GM12878 (cell line): ENCODE data around the gene SERPINB10. TPM values are rescaled to one million over a fixed set of nuclear protein-coding genes. Genes with fewer than 3 reads are reported as not detected.
"Not testable (repeated sequence)": the region's sequence is repeated elsewhere in the genome, so short reads cannot be mapped to it uniquely, and the experiment has no call there.

ENCODE experiments used
- ATAC-seq: fragments of 200-7000 bp; cut with Tn5 transposase; 3 replicates; pipeline ENCODE4 v1.9.1; 2020; ENCODE audit warnings: mild to moderate bottlenecking, moderate library complexity
- BruUV-seq: library from RNA; stranded (reverse); fragments of 400-500 nt; replicated peaks from 2 replicates; lab custom pipeline; 2021; lab: Mats Ljungman, UMichigan
- CTCF ChIA-PET: fragments of 300-600 bp; sonication (Branson Sonifier 250); formaldehyde crosslinking; extraction: SDS; loops from one replicate; lab custom pipeline; 2021; ENCODE audit warnings: inconsistent platforms; lab: Yijun Ruan, JAX
- POLR2A ChIA-PET: fragments of 350-600 bp; formaldehyde crosslinking; extraction: SDS; loops from one replicate; lab custom pipeline; 2021; ENCODE audit warnings: inconsistent platforms; lab: Charles Lee
- RAD21 ChIA-PET: fragments of 300-600 bp; sonication (Branson Sonifier 250); formaldehyde crosslinking; loops from one replicate; lab custom pipeline; 2023; ENCODE audit warnings: antibody characterized with exemption; ENCODE audit not compliant: unreplicated experiment; lab: Charles Lee
- SMC1A ChIA-PET: fragments of 300-600 bp; sonication (Branson Sonifier 250); formaldehyde crosslinking; loops from one replicate; lab custom pipeline; 2023; ENCODE audit not compliant: unreplicated experiment, uncharacterized antibody; lab: Charles Lee
- DNase-seq: peaks from one replicate; pipeline ENCODE4 v3.0.0-alpha.2; 2011; ENCODE audit warnings: low read depth, low spot score
- FAIRE-seq: peaks from 3 replicates; lab custom pipeline; 2011; peaks lifted over from hg19 to GRCh38; lab: Jason Lieb, UNC
- H2AFZ ChIP-seq: 2 replicates; pipeline ENCODE4 v1.6.0; 2011; ENCODE audit warnings: low read depth, low read length, control low read depth; ENCODE audit not compliant: control insufficient read depth
- H3K27ac ChIP-seq: 2 replicates; pipeline ENCODE4 v1.5.1; 2011; ENCODE audit warnings: control low read depth; ENCODE audit not compliant: control insufficient read depth, insufficient read depth
- H3K27me3 ChIP-seq, 2 experiments: replicated peaks in 1 of 2; 2 replicates each; pipeline versions ENCODE4 v1.6.0 to v1.6.1; 2011; ENCODE audit warnings: low read length in 1 of 2; ENCODE audit not compliant: control insufficient read depth in 2 of 2, insufficient read depth in 2 of 2
- H3K36me3 ChIP-seq, 2 experiments: 2 replicates each; pipeline ENCODE4 v1.5.1; 2011; ENCODE audit warnings: low read length in 1 of 2; ENCODE audit not compliant: control insufficient read depth in 2 of 2, insufficient read depth in 2 of 2
- H3K4me1 ChIP-seq: 2 replicates; pipeline ENCODE4 v1.6.1; 2011; ENCODE audit warnings: mild to moderate bottlenecking, low read length, moderate library complexity, mixed read lengths; ENCODE audit not compliant: control insufficient read depth, insufficient read depth
- H3K4me2 ChIP-seq: 2 replicates; pipeline ENCODE4 v1.6.0; 2011; ENCODE audit warnings: control low read depth; ENCODE audit not compliant: control insufficient read depth, insufficient read depth
- H3K4me3 ChIP-seq: fragments of 200-600 bp; sonication (generic); 2 replicates; pipeline ENCODE4 v1.5.1; 2016
- H3K79me2 ChIP-seq: 2 replicates; pipeline ENCODE4 v1.6.0; 2011; ENCODE audit warnings: low read length; ENCODE audit not compliant: control insufficient read depth, insufficient read depth
- H3K9ac ChIP-seq: 2 replicates; pipeline ENCODE4 v1.8.0; 2011; ENCODE audit warnings: low read length, control low read depth, mixed read lengths; ENCODE audit not compliant: control insufficient read depth, insufficient read depth
- H3K9me3 ChIP-seq: replicated peaks from 3 replicates; pipeline ENCODE4 v1.5.1; 2011; ENCODE audit warnings: mild to moderate bottlenecking, low read length; ENCODE audit not compliant: control insufficient read depth, insufficient read depth
- H4K20me1 ChIP-seq: 2 replicates; pipeline ENCODE4 v1.6.0; 2011; ENCODE audit not compliant: control insufficient read depth, insufficient read depth
- BACH1 ChIP-seq: fragments of 450-650 bp; IDR thresholded peaks from 2 replicates; pipeline ENCODE4 v1.6.1; 2017; ENCODE audit warnings: mild to moderate bottlenecking, borderline replicate concordance
- MYC ChIP-seq: IDR thresholded peaks from 2 replicates; pipeline ENCODE4 v1.6.1; 2011; ENCODE audit warnings: mild to moderate bottlenecking, low read length, moderate library complexity, inconsistent platforms; ENCODE audit not compliant: insufficient read depth, insufficient replicate concordance, insufficient read length, severe bottlenecking
- NR2C2 ChIP-seq: IDR thresholded peaks from 2 replicates; pipeline ENCODE4 v1.6.1; 2011; ENCODE audit warnings: borderline replicate concordance, low read depth; ENCODE audit not compliant: control insufficient read depth, insufficient read length
- PML ChIP-seq: IDR thresholded peaks from 2 replicates; pipeline ENCODE4 v1.6.1; 2012; ENCODE audit warnings: low read length, inconsistent platforms
- USF1 ChIP-seq: IDR thresholded peaks from 2 replicates; pipeline ENCODE4 v1.6.1; 2011; ENCODE audit warnings: borderline replicate concordance, low read depth, mild to moderate bottlenecking, moderate library complexity, mixed read lengths, low read length; ENCODE audit not compliant: insufficient read depth; ENCODE audit errors: extremely low read length
- ZBED1 ChIP-seq: IDR thresholded peaks from 2 replicates; pipeline ENCODE4 v1.6.1; 2016; ENCODE audit warnings: borderline replicate concordance
- WGBS: methylation state at CpG from one replicate; pipeline ENCODE4 v1.1.6; 2016; ENCODE audit warnings: low lambda C conversion rate; ENCODE audit not compliant: insufficient replicate concordance, insufficient coverage; ENCODE audit errors: missing lambda C conversion rate; 5-methylcytosine and 5-hydroxymethylcytosine counted together
- in situ Hi-C: fragments of 300-500 bp; cut with MboI; formaldehyde crosslinking; loops from 9 replicates; pipeline ENCODE4 v1.14.3; 2018; ENCODE audit warnings: mixed read lengths
- intact Hi-C: fragments of 100-400 bp; cut with micrococcal nuclease; formaldehyde crosslinking; loops from one replicate; pipeline ENCODE4 v1.14.2; 2022; ENCODE audit not compliant: unreplicated experiment
- polyA plus RNA-seq, 11 experiments: library from polyadenylated mRNA; depleted of rRNA in 4 of 11; unstranded in 6 of 11; stranded (reverse) in 5 of 11; fragments of >200 nt; fragmentation: Nextera tagmentation in 4 of 11; fragmentation: Illumina TruSeq in 1 of 11; extraction: Ambion mirVana in 4 of 11; extraction: Trizol in 1 of 11; gene quantifications; 1 replicate in 1 of 11; 2 replicates in 10 of 11; pipeline versions ENCODE4 v1.2.1 to v1.2.3, GENCODE V29; 2011 to 2016; ENCODE audit warnings: inconsistent platforms in 2 of 11, missing spikeins in 2 of 11, low read depth in 1 of 11
- total RNA-seq, 4 experiments: library from RNA; depleted of rRNA in 3 of 4; stranded (reverse); fragments of >200 nt in 3 of 4; fragmentation: Illumina TruSeq in 1 of 4; extraction: Trizol in 1 of 4; gene quantifications; 2 replicates each; pipeline versions ENCODE4 v1.2.1 to v1.2.3, GENCODE V29; 2013 to 2021
- TF ChIP-seq, protein P1 (sequence below): fragments of 450-650 bp; IDR thresholded peaks from 2 replicates; pipeline ENCODE4 v1.6.1; 2017; ENCODE audit warnings: mild to moderate bottlenecking

Gene SERPINB10
- total and polyA plus RNA-seq, 10 of the 15 experiments (the other 5 are each of a cell fraction or from before 2014, with no cell fraction given), result 12.0 to 83.5 (median 24.1) TPM

DNA sequence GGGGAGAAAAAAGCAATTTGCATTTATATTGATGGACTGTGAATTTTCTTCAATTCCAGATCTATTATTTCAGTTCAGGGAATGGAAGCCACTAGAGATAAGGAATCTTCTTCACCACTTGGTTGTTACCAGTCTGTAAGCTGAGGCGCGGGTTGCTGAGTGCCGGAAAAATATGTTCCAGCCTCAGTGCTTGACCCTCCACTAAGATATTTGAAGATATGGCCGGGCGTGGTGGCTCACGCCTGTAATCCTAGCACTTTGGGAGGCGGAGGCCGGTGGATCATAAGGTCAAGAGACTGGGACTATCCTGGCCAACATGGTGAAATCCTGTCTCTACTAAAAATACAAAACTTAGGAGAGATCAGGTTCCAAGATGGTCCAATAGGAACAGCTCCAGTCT, 32.2 kb downstream of the SERPINB10 start:
- Histone ChIP-seq H3K4me2 (no peak overlapping the region), H4K20me1 (no peaks in the 10 kb centered on the region), H3K27me3 (no peaks in the 10 kb centered on the region), H3K4me3 (no peak overlapping the region), H3K9me3 (no peaks in the 10 kb centered on the region), H3K36me3 (no peaks in the 10 kb centered on the region), H2AFZ (no peak overlapping the region), H3K4me1 (peaks cover 9% of the 10 kb centered on the region), H3K79me2 (no peaks in the 10 kb centered on the region), H3K9ac (no peak overlapping the region), H3K27ac (no peak overlapping the region)
- ChIA-PET POLR2A (no interaction called here), SMC1A (interaction anchor here (1.4 kb wide), 1 partner anchor 116 kb away, joined by 3 read pairs; no protein-coding TSS in a partner anchor), CTCF (interaction anchor here (2.3 kb wide), 1 partner anchor 24 kb away, joined by 6 read pairs; no protein-coding TSS in a partner anchor), RAD21 (no interaction called here)
- in situ Hi-C loops (no loop called here), intact Hi-C loops (no loop called here)
- WGBS, result 98% methylated on average over 8 of the region's 8 CpGs
- ATAC-seq, result no peak
- DNase-seq, result no peak
- no peak for FAIRE-seq
- TF ChIP-seq PML, result no peak
- TF ChIP-seq BACH1, result no peak
- TF ChIP-seq ZBED1, result no peak
- TF ChIP-seq, protein P1, sequence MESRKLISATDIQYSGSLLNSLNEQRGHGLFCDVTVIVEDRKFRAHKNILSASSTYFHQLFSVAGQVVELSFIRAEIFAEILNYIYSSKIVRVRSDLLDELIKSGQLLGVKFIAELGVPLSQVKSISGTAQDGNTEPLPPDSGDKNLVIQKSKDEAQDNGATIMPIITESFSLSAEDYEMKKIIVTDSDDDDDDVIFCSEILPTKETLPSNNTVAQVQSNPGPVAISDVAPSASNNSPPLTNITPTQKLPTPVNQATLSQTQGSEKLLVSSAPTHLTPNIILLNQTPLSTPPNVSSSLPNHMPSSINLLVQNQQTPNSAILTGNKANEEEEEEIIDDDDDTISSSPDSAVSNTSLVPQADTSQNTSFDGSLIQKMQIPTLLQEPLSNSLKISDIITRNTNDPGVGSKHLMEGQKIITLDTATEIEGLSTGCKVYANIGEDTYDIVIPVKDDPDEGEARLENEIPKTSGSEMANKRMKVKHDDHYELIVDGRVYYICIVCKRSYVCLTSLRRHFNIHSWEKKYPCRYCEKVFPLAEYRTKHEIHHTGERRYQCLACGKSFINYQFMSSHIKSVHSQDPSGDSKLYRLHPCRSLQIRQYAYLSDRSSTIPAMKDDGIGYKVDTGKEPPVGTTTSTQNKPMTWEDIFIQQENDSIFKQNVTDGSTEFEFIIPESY, result no peak
- no peak for TF ChIP-seq USF1
- no peak for TF ChIP-seq MYC
- TF ChIP-seq NR2C2, result no peak
- no TSS peak for BruUV-seq

- H3K79me2 ChIP-seq, H3K9me3 ChIP-seq, intact Hi-C loops, ATAC-seq, H4K20me1 ChIP-seq, H3K27me3 ChIP-seq, H3K36me3 ChIP-seq, RAD21 ChIA-PET, DNase-seq, H3K4me2 ChIP-seq, POLR2A ChIA-PET, FAIRE-seq, H3K4me3 ChIP-seq, H3K4me1 ChIP-seq, BruUV-seq, H2AFZ ChIP-seq, H3K27ac ChIP-seq, H3K9ac ChIP-seq, in situ Hi-C loops: not testable (repeated sequence)
- whole genome bisulfite sequencing, result 85% methylated on average over 17 of the region's 17 CpGs
- CTCF ChIA-PET, result interaction anchor here (1.0 to 2.4 kb wide), 4 partner anchors 23 to 117 kb away, joined by 3 to 8 read pairs (median 5); no protein-coding TSS in a partner anchor
- SMC1A ChIA-PET, result interaction anchor here (1.4 kb wide), 1 partner anchor 116 kb away, joined by 3 read pairs; no protein-coding TSS in a partner anchor
Measured at GRCh38 chr18:63940543-63941050, 32.8 kb downstream of the SERPINB10 start.
